Fibroblast of lung (primary cell): ENCODE data around the gene TLCD3B. TPM values are rescaled to one million over a fixed set of nuclear protein-coding genes. Genes with fewer than 3 reads are reported as not detected.

Experiments used
- DNase-seq, 2 donors: peaks; one replicate each; pipeline versions ENCODE4 v3.0.0 to v3.0.0-alpha.2; 2010; ENCODE audit warnings: low read depth in 2 of 2
- H2AFZ ChIP-seq: 2 replicates; pipeline ENCODE4 v1.5.1; 2012; ENCODE audit warnings: low read length, control low read depth, inconsistent platforms
- H3K27ac ChIP-seq: 2 replicates; pipeline ENCODE4 v1.5.1; 2011; ENCODE audit warnings: low read length, control low read depth; ENCODE audit not compliant: insufficient read depth
- H3K27me3 ChIP-seq: 2 replicates; pipeline ENCODE4 v1.5.1; 2011; ENCODE audit warnings: mild to moderate bottlenecking, low read length; ENCODE audit not compliant: control insufficient read depth, insufficient read depth
- H3K36me3 ChIP-seq: 2 replicates; pipeline ENCODE4 v1.5.1; 2011; ENCODE audit warnings: low read length; ENCODE audit not compliant: control insufficient read depth, insufficient read depth
- H3K4me1 ChIP-seq: 2 replicates; pipeline ENCODE4 v1.5.1; 2011; ENCODE audit warnings: low read length; ENCODE audit not compliant: control insufficient read depth, insufficient read depth; ENCODE audit errors: extremely low read depth
- H3K4me2 ChIP-seq: 2 replicates; pipeline ENCODE4 v1.5.1; 2011; ENCODE audit warnings: low read length, control low read depth; ENCODE audit not compliant: insufficient read depth; ENCODE audit errors: extremely low read depth
- H3K4me3 ChIP-seq, 4 experiments: fragments of 200-600 bp in 1 of 4; sonication (generic) in 1 of 4; replicated peaks in 1 of 4; 2 replicates each; pipeline ENCODE4 v1.5.1; 2011 to 2016; ENCODE audit warnings: low read length in 4 of 4, low read depth in 3 of 4, mild to moderate bottlenecking in 3 of 4, control low read depth in 2 of 4, inconsistent platforms in 1 of 4, mixed read lengths in 1 of 4; ENCODE audit not compliant: insufficient read depth in 1 of 4; ENCODE audit errors: control extremely low read depth in 1 of 4
- H3K79me2 ChIP-seq: 2 replicates; pipeline ENCODE4 v1.5.1; 2012; ENCODE audit warnings: mild to moderate bottlenecking, low read length, inconsistent platforms; ENCODE audit not compliant: control insufficient read depth, insufficient read depth
- H3K9ac ChIP-seq: 2 replicates; pipeline ENCODE4 v1.5.1; 2011; ENCODE audit warnings: mild to moderate bottlenecking, low read length, control low read depth; ENCODE audit not compliant: insufficient read depth
- H3K9me3 ChIP-seq: 2 replicates; pipeline ENCODE4 v1.5.1; 2012; ENCODE audit warnings: low read depth, low read length; ENCODE audit not compliant: control insufficient read depth, insufficient read depth
- H4K20me1 ChIP-seq: 2 replicates; pipeline ENCODE4 v1.5.1; 2011; ENCODE audit warnings: low read length; ENCODE audit not compliant: control insufficient read depth, insufficient read depth; ENCODE audit errors: extremely low read depth
- CTCF ChIP-seq, 2 donors: IDR thresholded peaks in 1 of 2; conservative IDR thresholded peaks in 1 of 2; 1 replicate in 1 of 2; 2 replicates in 1 of 2; pipeline ENCODE4 v1.5.1; 2011 to 2012; ENCODE audit warnings: low read length in 2 of 2, control low read depth in 1 of 2, inconsistent platforms in 1 of 2, low read depth in 1 of 2, mild to moderate bottlenecking in 1 of 2
- EZH2 ChIP-seq: IDR thresholded peaks from 2 replicates; pipeline ENCODE4 v1.5.1; 2012; ENCODE audit warnings: low read length, control low read depth, mild to moderate bottlenecking; ENCODE audit errors: missing control alignments
- polyA minus RNA-seq: library from RNA; depleted of rRNA, polyadenylated mRNA; stranded (reverse); fragments of >200 nt; gene quantifications from 2 replicates; pipeline ENCODE4 v1.2.3, GENCODE V29; 2011; ENCODE audit warnings: low replicate concordance
- polyA plus RNA-seq, 2 donors: library from polyadenylated mRNA; depleted of rRNA in 1 of 2; stranded (reverse) in 1 of 2; unstranded in 1 of 2; fragments of >200 nt; gene quantifications; 2 replicates each; pipeline ENCODE4 v1.2.1, GENCODE V29; 2011 to 2012; ENCODE audit warnings: missing spikeins in 1 of 2
- total RNA-seq: library from RNA; depleted of rRNA; stranded (reverse); fragments of >200 nt; gene quantifications from 2 replicates; pipeline ENCODE4 v1.2.1, GENCODE V29; 2014

TLCD3B gene, protein sequence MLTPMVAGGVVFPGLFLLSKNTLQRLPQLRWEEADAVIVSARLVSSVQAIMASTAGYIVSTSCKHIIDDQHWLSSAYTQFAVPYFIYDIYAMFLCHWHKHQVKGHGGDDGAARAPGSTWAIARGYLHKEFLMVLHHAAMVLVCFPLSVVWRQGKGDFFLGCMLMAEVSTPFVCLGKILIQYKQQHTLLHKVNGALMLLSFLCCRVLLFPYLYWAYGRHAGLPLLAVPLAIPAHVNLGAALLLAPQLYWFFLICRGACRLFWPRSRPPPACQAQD
- total RNA-seq (not detected in 2 replicates), polyA plus RNA-seq (0.11 TPM in 1 of 2 replicates, not detected in the other), polyA minus RNA-seq (not detected in 2 replicates)
- polyA plus RNA-seq (2012), result 0.12 TPM in 1 of 2 replicates, not detected in the other

DNA sequence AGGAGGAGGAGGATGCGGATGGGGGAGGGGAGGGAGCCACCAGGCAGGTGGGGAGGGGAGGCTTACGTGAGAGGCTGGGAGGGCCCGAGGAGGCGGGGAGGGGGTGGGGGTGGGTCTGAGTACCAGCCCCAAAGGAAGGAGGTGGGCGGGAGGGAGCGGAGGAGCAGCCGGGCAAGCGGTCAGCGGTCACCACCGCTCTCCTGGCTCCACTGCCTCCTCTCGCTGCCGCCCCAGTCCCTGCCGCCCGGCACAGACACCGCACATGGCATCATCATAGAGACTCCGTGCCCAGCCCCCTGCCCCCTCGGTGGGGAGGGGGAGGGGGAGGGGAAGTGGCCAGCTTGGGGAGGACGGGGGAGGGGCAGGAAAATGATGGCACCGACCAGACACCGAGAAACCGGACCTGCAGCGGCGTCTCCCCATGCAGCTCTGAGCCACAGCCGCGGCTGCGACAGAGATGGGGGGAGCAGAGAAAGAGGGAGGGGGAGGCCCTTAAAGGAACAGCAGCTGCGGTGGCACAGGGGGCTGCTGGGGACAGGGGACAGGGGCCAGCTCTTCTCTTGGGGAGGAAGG, at the start of gene TLCD3B:
Gene TLCD3B, minus strand, starts transcription at position 431 of the 573 bp plus-strand sequence. CDS start 744 bp downstream, outside the sequence.
- H3K4me1 ChIP-seq, result peaks cover 2% of the 10 kb centered on the region
- H3K36me3 ChIP-seq, result no peaks in the 10 kb centered on the region
- DNase-seq, result no peak
- H3K4me2 ChIP-seq, result no peak within 1 kb of the TSS
- H3K27ac ChIP-seq, result no peak within 1 kb of the TSS
- H3K9ac ChIP-seq, result no peak within 1 kb of the TSS
- H3K79me2 ChIP-seq, result no peaks in the 10 kb centered on the region
- H4K20me1 ChIP-seq, result no peaks in the 10 kb centered on the region
- H3K27me3 ChIP-seq, result peaks cover 37% of the 10 kb centered on the region
- no peaks in the 10 kb centered on the region for H3K9me3 ChIP-seq
- TF ChIP-seq EZH2, result no peak
- no peak for TF ChIP-seq CTCF (conservative IDR thresholded peaks at IDR 0.05 in 1 of 2, IDR thresholded peaks at IDR 0.05 in 1 of 2; ENCODE audit: low read depth in 1 of 2, low read length in 2 of 2)
- H3K4me3 ChIP-seq, result no peak within 1 kb of the TSS
- H2AFZ ChIP-seq, result no peak within 1 kb of the TSS

DNA sequence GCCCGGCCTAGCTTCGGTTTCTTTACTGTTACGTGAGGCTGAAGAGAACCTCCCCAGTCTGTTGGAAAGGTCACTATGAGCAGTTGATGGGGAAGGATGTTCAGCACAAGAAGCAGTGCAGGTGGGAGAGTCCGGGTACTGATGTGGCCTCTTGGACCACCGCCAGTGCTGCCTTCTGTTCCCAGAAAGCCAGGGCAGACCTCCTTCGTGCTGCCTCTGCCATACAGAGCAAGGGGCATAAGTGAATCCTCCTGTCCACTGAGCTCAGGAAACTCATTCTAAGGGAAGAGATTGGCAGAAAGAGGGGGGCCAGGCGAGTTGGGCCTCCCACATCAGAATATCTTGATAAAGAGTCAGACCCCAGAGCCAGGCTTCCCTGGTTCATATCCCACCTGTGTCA, 48.4 kb upstream of the TLCD3B start:
- Histone ChIP-seq H4K20me1 (no peaks in the 10 kb centered on the region), H3K4me1 (peaks cover 13% of the 10 kb centered on the region), H3K9ac (no peak overlapping the region), H3K4me3 (no peak overlapping the region), H3K36me3 (peaks cover 49% of the 10 kb centered on the region), H2AFZ (no peak overlapping the region), H3K4me2 (no peak overlapping the region), H3K27ac (no peak overlapping the region), H3K27me3 (no peaks in the 10 kb centered on the region), H3K79me2 (peaks cover 46% of the 10 kb centered on the region), H3K9me3 (no peaks in the 10 kb centered on the region)
- no peak for TF ChIP-seq CTCF (conservative IDR thresholded peaks at IDR 0.05 in 1 of 2, IDR thresholded peaks at IDR 0.05 in 1 of 2; ENCODE audit: low read depth in 1 of 2, low read length in 2 of 2)
- TF ChIP-seq EZH2, result no peak
- DNase-seq, result no peak

DNA sequence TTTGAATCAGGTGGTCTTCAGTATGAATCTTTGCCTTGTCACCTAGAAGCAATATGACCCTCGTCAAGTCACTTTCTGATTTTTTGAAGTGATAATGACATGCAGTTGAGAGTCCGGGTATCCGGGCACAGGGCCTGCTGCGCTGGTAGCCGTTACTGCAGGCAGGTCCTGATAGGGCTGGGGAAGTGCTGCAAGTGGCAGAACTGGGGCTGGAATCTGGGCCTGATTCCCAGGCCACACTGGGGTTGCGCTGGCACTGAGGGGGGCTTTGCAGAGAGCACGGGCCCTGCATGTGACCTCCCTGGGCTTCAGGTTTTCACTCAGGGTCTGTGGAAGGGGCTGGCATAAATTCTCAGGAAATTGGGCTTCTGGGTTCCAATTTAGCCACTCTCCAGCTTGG, 47.7 kb upstream of the TLCD3B start:
- H3K36me3 ChIP-seq, result peaks cover 42% of the 10 kb centered on the region
- H3K4me2 ChIP-seq, result no peak overlapping the region
- H3K9me3 ChIP-seq, result no peaks in the 10 kb centered on the region
- no peak overlapping the region for H3K9ac ChIP-seq
- TF ChIP-seq CTCF (conservative IDR thresholded peaks at IDR 0.05 in 1 of 2, IDR thresholded peaks at IDR 0.05 in 1 of 2; ENCODE audit: low read depth in 1 of 2, low read length in 2 of 2) (no peak), EZH2 (no peak)
- no peak overlapping the region for H3K4me3 ChIP-seq
- no peak for DNase-seq
- H3K27ac ChIP-seq, result no peak overlapping the region
- no peaks in the 10 kb centered on the region for H4K20me1 ChIP-seq
- H3K27me3 ChIP-seq, result no peaks in the 10 kb centered on the region
- peaks cover 13% of the 10 kb centered on the region for H3K4me1 ChIP-seq
- no peak overlapping the region for H2AFZ ChIP-seq
- H3K79me2 ChIP-seq, result peaks cover 46% of the 10 kb centered on the region
